NCI-H187 treated with DMSO at 0.1 percent for 48 hours (cell line): ENCODE data around the gene CABP4.
A peak's percentile ranks its signal among the peaks of the same experiment; 100 is the strongest.

Experiments used
- DNase-seq: peaks from one replicate; lab custom pipeline; 2025; lab: John Stamatoyannopoulos, UW

The CABP4 gene

GRCh38 chr11:67496113-67496512 lies 41.0 kb downstream of the CABP4 start:
- no peak for DNase-seq

- no peak for DNase-seq
These were observed 42.6 kb downstream of the CABP4 start for GRCh38 chr11:67497656-67498291.

- DNase-seq, result no peak
These were observed 43.4 kb downstream of the CABP4 start for GRCh38 chr11:67498544-67498972.

GRCh38 chr11:67499808-67500483 lies 44.8 kb downstream of the CABP4 start:
- no peak for DNase-seq

- DNase-seq, result no peak
These were observed 45.3 kb downstream of the CABP4 start for GRCh38 chr11:67500484-67500821.

- no peak for DNase-seq
These were observed 45.9 kb downstream of the CABP4 start for GRCh38 chr11:67500831-67501715.

- no peak for DNase-seq
These were observed 46.7 kb downstream of the CABP4 start for GRCh38 chr11:67501854-67502253.

GRCh38 chr11:67502328-67502979 lies 47.3 kb downstream of the CABP4 start:
- DNase-seq, result no peak

- no peak for DNase-seq
These were observed 48.2 kb downstream of the CABP4 start for GRCh38 chr11:67503119-67504004.

GRCh38 chr11:67504005-67504949 lies 49.1 kb downstream of the CABP4 start:
- no peak for DNase-seq

GRCh38 chr11:67504950-67505581 lies 49.9 kb downstream of the CABP4 start, which contains the start of gene PITPNM1:
TSS of gene PITPNM1 (minus strand) at chr11:67505363. CDS start at chr11:67504180, 1,183 bp downstream.
- DNase-seq, result no peak

- DNase-seq, result no peak
These were observed 50.6 kb downstream of the CABP4 start for GRCh38 chr11:67505605-67506396.

- DNase-seq, result no peak
These were observed 51.4 kb downstream of the CABP4 start for GRCh38 chr11:67506426-67507051.

GRCh38 chr11:67507242-67507863 lies 52.2 kb downstream of the CABP4 start:
- no peak for DNase-seq

GRCh38 chr11:67507864-67508485 lies 52.8 kb downstream of the CABP4 start, which contains the start of gene CDK2AP2:
TSS of gene CDK2AP2 (minus strand) at chr11:67508162. CDS start at chr11:67508082, 80 bp downstream.
- DNase-seq, result peak; percentile 82

GRCh38 chr11:67508486-67509121 lies 53.5 kb downstream of the CABP4 start:
- DNase-seq, result peak; percentile 86

GRCh38 chr11:67510023-67510345 lies 54.8 kb downstream of the CABP4 start:
- DNase-seq, result no peak
